Breast epithelium (tissue), 3 donors: Measurements from ENCODE around the gene LRCH4.

Source experiments
- POLR2A ChIP-seq: fragments of 450-650 bp; IDR thresholded peaks from one replicate; pipeline ENCODE4 v1.6.1; 2016; ENCODE audit warnings: antibody characterized with exemption, mild to moderate bottlenecking, moderate library complexity
- TF ChIP-seq, protein P1 (sequence below), 3 donors: fragments of 450-650 bp; IDR thresholded peaks; one replicate each; pipeline ENCODE4 v1.5.1; 2016 to 2017; ENCODE audit warnings: antibody characterized with exemption in 3 of 3, mild to moderate bottlenecking in 3 of 3, moderate library complexity in 3 of 3

DNA sequence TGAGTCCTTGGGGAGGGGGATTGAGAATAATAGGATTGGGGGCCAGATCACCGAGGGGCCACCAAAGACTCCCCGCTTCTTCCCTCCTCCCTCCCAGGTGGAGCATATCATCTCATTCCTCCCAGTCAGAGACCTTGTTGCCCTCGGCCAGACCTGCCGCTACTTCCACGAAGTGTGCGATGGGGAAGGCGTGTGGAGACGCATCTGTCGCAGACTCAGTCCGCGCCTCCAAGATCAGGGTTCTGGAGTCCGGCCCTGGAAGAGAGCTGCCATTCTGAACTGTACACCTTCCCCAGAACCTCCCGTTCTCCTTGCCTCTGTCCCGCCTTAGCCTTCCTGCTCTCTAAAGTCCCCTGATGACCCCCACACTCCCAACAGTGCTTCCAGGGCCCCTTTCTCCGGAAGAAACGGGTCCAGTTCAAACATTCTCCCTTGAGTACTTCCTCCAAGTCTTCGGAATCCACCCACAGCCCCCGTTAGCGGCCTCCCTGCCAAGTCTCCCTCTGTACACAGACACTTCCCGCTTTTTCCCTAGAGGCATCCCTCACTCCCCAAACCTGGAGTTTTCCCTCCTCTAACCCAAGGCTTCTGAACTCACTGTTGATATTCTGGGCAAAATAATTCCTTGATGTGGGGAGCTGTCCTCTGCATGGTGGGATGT is 4.3 kb upstream of the LRCH4 start:
- TF ChIP-seq, protein P1, sequence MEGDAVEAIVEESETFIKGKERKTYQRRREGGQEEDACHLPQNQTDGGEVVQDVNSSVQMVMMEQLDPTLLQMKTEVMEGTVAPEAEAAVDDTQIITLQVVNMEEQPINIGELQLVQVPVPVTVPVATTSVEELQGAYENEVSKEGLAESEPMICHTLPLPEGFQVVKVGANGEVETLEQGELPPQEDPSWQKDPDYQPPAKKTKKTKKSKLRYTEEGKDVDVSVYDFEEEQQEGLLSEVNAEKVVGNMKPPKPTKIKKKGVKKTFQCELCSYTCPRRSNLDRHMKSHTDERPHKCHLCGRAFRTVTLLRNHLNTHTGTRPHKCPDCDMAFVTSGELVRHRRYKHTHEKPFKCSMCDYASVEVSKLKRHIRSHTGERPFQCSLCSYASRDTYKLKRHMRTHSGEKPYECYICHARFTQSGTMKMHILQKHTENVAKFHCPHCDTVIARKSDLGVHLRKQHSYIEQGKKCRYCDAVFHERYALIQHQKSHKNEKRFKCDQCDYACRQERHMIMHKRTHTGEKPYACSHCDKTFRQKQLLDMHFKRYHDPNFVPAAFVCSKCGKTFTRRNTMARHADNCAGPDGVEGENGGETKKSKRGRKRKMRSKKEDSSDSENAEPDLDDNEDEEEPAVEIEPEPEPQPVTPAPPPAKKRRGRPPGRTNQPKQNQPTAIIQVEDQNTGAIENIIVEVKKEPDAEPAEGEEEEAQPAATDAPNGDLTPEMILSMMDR (IDR thresholded peaks at IDR 0.05) = no peak
- no peak for TF ChIP-seq POLR2A
